AG09309 (cell line): ENCODE data around the gene AFAP1L2.

Source experiments
- DNase-seq: peaks from one replicate; pipeline ENCODE4 v3.0.0-alpha.2; 2010; ENCODE audit warnings: low read depth
- H3K4me3 ChIP-seq: 2 replicates; pipeline ENCODE4 v1.5.1; 2011; ENCODE audit warnings: mild to moderate bottlenecking, low read depth, low read length, moderate library complexity; ENCODE audit not compliant: control insufficient read depth
- CTCF ChIP-seq: IDR thresholded peaks from 2 replicates; pipeline ENCODE4 v1.5.1; 2011; ENCODE audit warnings: mild to moderate bottlenecking, low read depth, low read length, inconsistent platforms; ENCODE audit not compliant: insufficient read depth, control insufficient read depth; ENCODE audit errors: missing control alignments

Gene AFAP1L2

GRCh38 chr10:114429581-114430335 lies 25.5 kb upstream of the AFAP1L2 start:
- no peak for DNase-seq
- no peak for TF ChIP-seq CTCF
- no peak overlapping the region for H3K4me3 ChIP-seq

- H3K4me3 ChIP-seq: no peak overlapping the region
- TF ChIP-seq CTCF: no peak
- DNase-seq: no peak
Observed at GRCh38 chr10:114427124-114427852, 23.0 kb upstream of the AFAP1L2 start.

GRCh38 chr10:114426476-114426875 lies 22.2 kb upstream of the AFAP1L2 start:
- no peak for TF ChIP-seq CTCF
- H3K4me3 ChIP-seq: no peak overlapping the region
- DNase-seq: no peak

GRCh38 chr10:114420811-114421485 lies 16.6 kb upstream of the AFAP1L2 start:
- DNase-seq: no peak
- TF ChIP-seq CTCF: no peak
- H3K4me3 ChIP-seq: no peak overlapping the region

- no peak for DNase-seq
- no peak overlapping the region for H3K4me3 ChIP-seq
- TF ChIP-seq CTCF: no peak
Observed at GRCh38 chr10:114418109-114418508, 13.8 kb upstream of the AFAP1L2 start.

- no peak for TF ChIP-seq CTCF
- DNase-seq: no peak
- no peak overlapping the region for H3K4me3 ChIP-seq
Observed at GRCh38 chr10:114412907-114413797, 8.8 kb upstream of the AFAP1L2 start.
